SK-N-MC (cell line): ENCODE results near the gene PIH1D2.

Experiments
- EZH2 ChIP-seq: fragments of 200-600 bp; sonication (generic); IDR thresholded peaks from one replicate; pipeline ENCODE4 v1.6.1; 2017; ENCODE audit warnings: antibody characterized with exemption
- POLR2AphosphoS5 ChIP-seq: IDR thresholded peaks from 2 replicates; pipeline ENCODE4 v1.6.1; 2012; ENCODE audit warnings: mild to moderate bottlenecking, low read depth, low read length, borderline replicate concordance

GRCh38 chr11:112118176-112118575 is 44.4 kb upstream of the PIH1D2 start:
- TF ChIP-seq POLR2AphosphoS5 (no peak), EZH2 (no peak)
